Memory B cell (primary cell): Measurements from ENCODE around the gene DGKH.

Source experiments
- ATAC-seq: fragments of 150-1000 bp; cut with Tn5 transposase; 2 replicates; pipeline ENCODE4 v1.10.0; 2021; ENCODE audit warnings: low read depth, mild to moderate bottlenecking, moderate library complexity
- DNase-seq, 2 donors: peaks; one replicate each; pipeline ENCODE4 v3.0.0; 2022; ENCODE audit warnings: low spot score in 2 of 2
- H3K27ac Mint-ChIP-seq: one replicate; pipeline ENCODE4 v1.8.0; 2022; ENCODE audit warnings: mild to moderate bottlenecking, moderate library complexity, mixed read lengths
- H3K27me3 Mint-ChIP-seq: one replicate; pipeline ENCODE4 v1.8.0; 2022; ENCODE audit warnings: mixed read lengths
- H3K36me3 Mint-ChIP-seq: one replicate; pipeline ENCODE4 v1.8.0; 2022; ENCODE audit warnings: mild to moderate bottlenecking, mixed read lengths
- H3K4me1 Mint-ChIP-seq: one replicate; pipeline ENCODE4 v1.8.0; 2022; ENCODE audit warnings: mixed read lengths
- H3K4me3 Mint-ChIP-seq: one replicate; pipeline ENCODE4 v1.8.0; 2022; ENCODE audit warnings: mild to moderate bottlenecking, moderate library complexity, mixed read lengths
- H3K9me3 Mint-ChIP-seq: one replicate; pipeline ENCODE4 v1.8.0; 2022; ENCODE audit warnings: mixed read lengths

The DGKH gene

DNA sequence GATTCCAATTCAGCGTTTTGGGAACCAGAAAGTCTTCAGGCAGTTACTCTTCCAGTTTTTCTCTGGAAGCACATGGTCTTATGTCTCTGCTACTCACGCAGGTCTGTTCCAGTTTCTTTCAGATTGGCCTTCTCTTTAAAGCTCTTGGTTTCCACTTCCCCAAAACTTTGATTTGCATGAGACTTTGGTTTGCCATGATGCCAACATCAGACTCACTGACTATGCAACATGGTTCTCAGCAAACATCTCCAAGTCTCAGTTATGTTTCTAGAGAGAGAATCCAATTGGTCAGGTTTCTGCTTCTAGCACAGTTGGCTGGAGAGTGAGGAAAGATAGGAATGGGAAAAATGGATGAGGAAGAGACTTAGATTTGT lies 226.6 kb downstream of the DGKH start:
- no peak overlapping the region for H3K27ac Mint-ChIP-seq
- peaks cover 44% of the 10 kb centered on the region for H3K4me1 Mint-ChIP-seq
- no peaks in the 10 kb centered on the region for H3K27me3 Mint-ChIP-seq
- peaks cover 1% of the 10 kb centered on the region for H3K36me3 Mint-ChIP-seq
- H3K9me3 Mint-ChIP-seq = no peaks in the 10 kb centered on the region
- DNase-seq (peak in 1 of 2 donors; percentile 64), ATAC-seq (peak; percentile 40)
- H3K4me3 Mint-ChIP-seq = peak overlapping the region; percentile 75

DNA sequence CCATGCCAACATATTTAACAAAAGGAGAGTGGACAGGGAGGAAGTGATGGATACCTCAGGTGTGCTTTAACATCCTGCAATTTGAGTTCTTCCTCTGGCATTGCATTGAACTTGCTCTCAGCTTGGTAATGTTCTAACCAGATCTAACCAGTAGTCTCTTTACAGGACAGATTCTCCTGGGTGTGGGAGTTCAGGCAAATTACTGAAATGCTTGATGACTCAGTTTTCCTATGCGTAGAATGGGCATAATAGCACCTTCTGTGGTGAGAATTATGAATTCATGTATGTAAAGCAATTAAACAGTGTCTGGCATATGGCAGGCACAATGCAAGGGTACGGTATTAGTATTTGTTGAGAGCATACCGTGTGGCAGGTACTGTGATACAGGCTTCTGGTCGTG lies 227.1 kb downstream of the DGKH start:
- peaks cover 1% of the 10 kb centered on the region for H3K36me3 Mint-ChIP-seq
- no peak for DNase-seq

DNA sequence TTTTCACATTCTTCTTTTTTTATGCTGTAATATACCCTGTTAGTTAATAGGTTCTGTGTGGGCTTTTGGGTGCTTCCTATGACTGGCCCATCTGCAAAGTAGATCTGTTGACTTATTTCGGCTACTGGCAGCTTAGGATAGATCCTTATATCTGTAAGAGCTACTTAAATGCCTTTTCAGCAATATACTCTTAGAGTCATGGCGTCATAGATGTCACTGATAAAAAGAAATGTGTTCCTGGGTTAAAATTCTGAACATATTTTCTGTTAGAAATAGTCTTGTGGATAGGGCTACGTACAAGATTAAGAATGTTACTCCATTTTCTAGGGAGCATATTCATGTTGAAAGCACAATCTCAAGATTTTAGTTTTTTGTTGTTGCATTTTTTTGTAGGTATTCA lies 228.2 kb downstream of the DGKH start:
- Mint-ChIP-seq H3K9me3 (no peaks in the 10 kb centered on the region), H3K4me3 (peak overlapping the region; percentile 49), H3K4me1 (peaks cover 34% of the 10 kb centered on the region), H3K27ac (no peak overlapping the region), H3K36me3 (peaks cover 1% of the 10 kb centered on the region), H3K27me3 (no peaks in the 10 kb centered on the region)
- no peak for ATAC-seq
- no peak for DNase-seq

More for the DNA sequence above, 227.1 kb downstream of the DGKH start:
- H3K4me1 Mint-ChIP-seq = peaks cover 41% of the 10 kb centered on the region
- H3K4me3 Mint-ChIP-seq = peak overlapping the region; percentile 75
- no peaks in the 10 kb centered on the region for H3K27me3 Mint-ChIP-seq
- no peak overlapping the region for H3K27ac Mint-ChIP-seq
- no peaks in the 10 kb centered on the region for H3K9me3 Mint-ChIP-seq
- ATAC-seq = no peak

DNA sequence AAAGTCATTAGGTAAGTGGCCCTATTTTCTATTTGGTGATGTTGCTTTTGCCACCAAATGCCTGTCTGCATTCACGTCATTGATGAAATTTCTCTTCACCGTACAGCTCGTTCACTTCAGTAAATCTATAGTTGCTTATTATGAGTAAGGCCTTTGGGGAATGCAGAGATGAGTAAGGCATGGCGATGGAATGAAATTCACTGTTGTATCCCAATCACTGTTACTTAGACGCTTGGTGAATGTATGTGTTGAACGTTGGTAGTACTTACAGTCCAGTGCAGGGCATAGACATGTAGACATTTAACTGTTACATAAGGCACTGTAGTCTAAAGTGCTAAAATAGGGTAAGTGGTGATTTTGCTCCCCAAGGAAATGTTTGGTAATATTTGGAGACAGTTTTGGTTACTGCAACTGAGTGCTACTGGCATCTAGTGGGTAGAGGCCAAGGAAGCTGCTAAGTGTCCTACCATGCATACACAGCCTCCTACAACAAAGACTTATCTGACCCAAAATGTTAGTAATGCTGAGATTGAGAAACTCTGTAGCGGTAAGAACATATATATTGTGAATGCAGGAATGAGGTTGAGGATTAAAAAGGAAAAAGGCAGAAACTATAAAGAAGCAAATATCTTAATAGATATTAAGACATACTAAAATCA lies 229.3 kb downstream of the DGKH start:
- peaks cover 36% of the 10 kb centered on the region for H3K4me1 Mint-ChIP-seq
- H3K36me3 Mint-ChIP-seq = peaks cover 1% of the 10 kb centered on the region
- no peak overlapping the region for H3K27ac Mint-ChIP-seq
- DNase-seq (no peak), ATAC-seq (no peak)
- H3K9me3 Mint-ChIP-seq = no peaks in the 10 kb centered on the region
- no peaks in the 10 kb centered on the region for H3K27me3 Mint-ChIP-seq
- H3K4me3 Mint-ChIP-seq = peak overlapping the region; percentile 49

DNA sequence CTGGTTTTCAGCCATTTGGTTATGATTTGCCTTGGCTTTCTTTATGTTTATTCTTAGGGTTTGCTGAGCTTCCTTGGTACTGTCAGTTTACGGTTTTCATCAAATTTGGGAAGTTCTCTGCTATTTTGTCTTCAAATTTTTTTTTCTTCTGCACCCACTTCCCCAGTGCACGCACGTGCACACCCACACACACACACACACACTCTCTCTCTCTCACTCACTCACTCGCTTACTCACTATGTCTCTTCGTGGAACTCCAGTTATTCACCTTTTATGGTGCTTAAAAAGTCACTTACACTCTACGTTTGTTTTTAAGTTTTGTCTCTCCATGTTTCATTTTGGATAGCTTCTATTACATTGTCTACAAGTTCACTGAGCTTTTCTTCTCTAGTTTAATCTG lies 230.6 kb downstream of the DGKH start:
- H3K4me3 Mint-ChIP-seq = no peak overlapping the region
- peaks cover 40% of the 10 kb centered on the region for H3K4me1 Mint-ChIP-seq
- ATAC-seq = peak; percentile 56

DNA sequence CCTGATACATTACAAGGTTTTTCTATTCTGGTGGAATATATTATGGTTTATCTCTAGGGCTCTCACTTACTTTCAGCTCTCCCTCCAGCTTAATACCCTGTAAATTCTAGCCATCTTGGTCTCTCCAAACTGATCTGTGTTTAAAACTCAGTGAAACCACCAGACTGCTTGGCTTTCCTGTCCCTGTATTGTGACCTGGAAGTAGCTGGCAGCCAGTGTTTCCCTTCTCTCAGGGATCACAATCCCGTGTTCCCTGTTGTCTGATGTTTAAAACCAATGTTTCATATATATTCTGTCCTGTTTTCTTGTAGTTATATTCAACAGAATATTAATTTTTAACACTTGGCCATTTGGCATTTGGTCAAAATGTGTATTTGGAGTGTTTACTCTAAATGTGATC lies 231.5 kb downstream of the DGKH start:
- Mint-ChIP-seq H3K36me3 (peaks cover 1% of the 10 kb centered on the region), H3K4me3 (no peak overlapping the region), H3K9me3 (no peaks in the 10 kb centered on the region), H3K4me1 (peaks cover 38% of the 10 kb centered on the region), H3K27ac (no peak overlapping the region), H3K27me3 (no peaks in the 10 kb centered on the region)
- DNase-seq = no peak
- no peak for ATAC-seq

More for the DNA sequence above, 230.6 kb downstream of the DGKH start:
- Mint-ChIP-seq H3K36me3 (peaks cover 1% of the 10 kb centered on the region), H3K9me3 (no peaks in the 10 kb centered on the region), H3K27ac (no peak overlapping the region), H3K27me3 (no peaks in the 10 kb centered on the region)
- DNase-seq = peak in 1 of 2 donors; percentile 33

DNA sequence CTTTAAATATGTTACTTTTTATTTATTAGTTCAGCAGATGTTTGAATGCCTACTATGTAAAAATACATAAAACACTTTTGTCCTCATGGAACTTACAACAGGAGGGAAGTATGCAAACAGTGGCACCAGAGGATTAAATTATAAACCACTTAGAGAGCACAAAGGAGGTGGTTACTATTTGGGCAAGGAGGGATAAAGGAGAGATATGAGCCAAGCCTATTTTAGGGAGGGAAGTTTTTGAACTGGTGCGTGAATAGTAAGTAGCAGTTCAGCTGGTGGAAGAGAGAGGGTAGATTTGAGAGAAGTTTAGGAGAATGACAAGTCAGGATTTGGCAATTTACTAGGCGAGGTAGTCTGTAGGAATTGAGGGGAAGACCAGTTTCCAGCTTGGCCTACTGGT lies 232.1 kb downstream of the DGKH start:
- no peak overlapping the region for H3K27ac Mint-ChIP-seq
- no peak for ATAC-seq
- DNase-seq = no peak
- peaks cover 4% of the 10 kb centered on the region for H3K36me3 Mint-ChIP-seq
- no peaks in the 10 kb centered on the region for H3K9me3 Mint-ChIP-seq
- H3K4me3 Mint-ChIP-seq = no peak overlapping the region
- no peaks in the 10 kb centered on the region for H3K27me3 Mint-ChIP-seq
- peaks cover 34% of the 10 kb centered on the region for H3K4me1 Mint-ChIP-seq

DNA sequence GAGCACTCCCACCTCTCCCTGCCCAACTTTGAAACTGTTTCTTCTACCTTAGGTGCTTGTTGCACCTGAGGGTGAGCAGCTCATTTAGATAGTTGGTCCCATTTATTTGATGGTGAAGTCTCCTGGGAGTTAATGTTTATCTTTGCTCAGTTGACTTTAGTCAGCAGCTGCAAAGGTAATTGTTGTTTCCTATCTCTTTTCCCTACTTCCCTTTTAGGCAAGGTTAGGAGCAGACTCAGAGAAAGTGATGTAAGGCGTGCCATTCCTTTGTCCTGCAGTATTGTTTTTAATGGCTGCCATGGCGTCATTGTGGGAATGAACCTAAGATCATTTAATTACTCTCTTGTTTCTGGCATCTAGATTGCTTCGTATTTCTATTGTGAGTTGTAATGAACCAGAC lies 235.1 kb downstream of the DGKH start:
- H3K4me3 Mint-ChIP-seq = no peak overlapping the region
- peak overlapping the region; percentile 72 for H3K27ac Mint-ChIP-seq
- no peaks in the 10 kb centered on the region for H3K27me3 Mint-ChIP-seq
- H3K4me1 Mint-ChIP-seq = peaks cover 27% of the 10 kb centered on the region
- H3K9me3 Mint-ChIP-seq = no peaks in the 10 kb centered on the region
- DNase-seq = no peak
- H3K36me3 Mint-ChIP-seq = peaks cover 16% of the 10 kb centered on the region
- ATAC-seq = no peak

DNA sequence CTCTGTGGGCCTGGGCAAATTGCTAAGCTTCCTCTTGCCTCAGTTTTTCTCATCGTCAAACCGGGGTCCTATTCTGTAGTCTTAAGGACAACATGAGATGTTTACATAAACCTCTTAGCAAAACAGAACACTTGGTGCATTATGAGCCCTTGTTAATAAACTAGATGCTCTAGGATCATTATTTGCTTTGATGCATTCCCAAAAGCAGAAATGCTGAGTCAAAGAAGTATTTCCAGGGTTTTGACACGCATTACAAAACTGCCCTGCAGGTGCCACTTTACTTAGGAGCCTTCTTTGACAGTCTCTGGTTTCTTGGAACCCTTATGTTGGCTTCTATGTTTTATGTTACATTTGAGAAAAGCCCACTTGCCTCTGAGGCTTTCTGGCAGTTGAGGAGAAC lies 235.6 kb downstream of the DGKH start:
- peaks cover 29% of the 10 kb centered on the region for H3K4me1 Mint-ChIP-seq
- no peak overlapping the region for H3K27ac Mint-ChIP-seq
- ATAC-seq (no peak), DNase-seq (no peak)
- no peaks in the 10 kb centered on the region for H3K27me3 Mint-ChIP-seq
- H3K4me3 Mint-ChIP-seq = no peak overlapping the region
- H3K36me3 Mint-ChIP-seq = peaks cover 21% of the 10 kb centered on the region
- no peaks in the 10 kb centered on the region for H3K9me3 Mint-ChIP-seq
